ENCODE measurements around the gene LIN37. TPM values are rescaled to one million over a fixed set of nuclear protein-coding genes. Genes with fewer than 3 reads are reported as not detected.
"Not testable (repeated sequence)": the region's sequence is repeated elsewhere in the genome, so short reads cannot be mapped to it uniquely, and the experiment has no call there.

LIN37 gene
- total and polyA plus RNA-seq, 2 donors (not counting 3 experiments of a cell fraction or from before 2014, with no cell fraction given): 11.3 to 21.4 TPM

GRCh38 chr19:35723671-35724070 is 24.7 kb upstream of the LIN37 start:
- intact Hi-C loops (cut with micrococcal nuclease): no loop called here
- Histone ChIP-seq H3K4me1 (ENCODE audit: control insufficient read depth, extremely low read depth, insufficient read depth, low read length) (peaks cover 6% of the 10 kb centered on the region), H3K9me1 (replicated peaks; ENCODE audit: control insufficient read depth, extremely low read depth, insufficient read depth, low read length) (no peaks in the 10 kb centered on the region), H3K9me3 (replicated peaks; ENCODE audit: control insufficient read depth, insufficient read depth, low read length) (no peaks in the 10 kb centered on the region), H3K4me3 (replicated peaks in 1 of 3; ENCODE audit: insufficient read depth in 1 of 3, low read depth in 1 of 3, low read length in 3 of 3) (no peak overlapping the region), H3K79me2 (ENCODE audit: control insufficient read depth, insufficient read depth, low read length) (peaks cover 24% of the 10 kb centered on the region), H3K9ac (replicated peaks; ENCODE audit: extremely low read depth, insufficient read depth, low read length) (no peak overlapping the region), H3K4me2 (ENCODE audit: insufficient read depth, low read length) (no peak overlapping the region), H2AFZ (ENCODE audit: low read depth, low read length) (no peak overlapping the region), H3K36me3 (ENCODE audit: control insufficient read depth in 2 of 2, extremely low read depth in 1 of 2, insufficient read depth in 2 of 2, low read length in 2 of 2) (peaks cover 26 to 69% of the 10 kb centered on the region in 2 experiments), H3K27ac (ENCODE audit: insufficient read depth, low read depth, low read length) (no peak overlapping the region), H3K27me3 (ENCODE audit: control insufficient read depth in 2 of 2, insufficient read depth in 2 of 2, low read length in 2 of 2) (no peaks in the 10 kb centered on the region), H4K20me1 (replicated peaks; ENCODE audit: control insufficient read depth, extremely low read depth, insufficient read depth, low read length) (no peaks in the 10 kb centered on the region)
- BruUV-seq (replicated peaks): no TSS peak
- no peak for FAIRE-seq
- dilution Hi-C loops (cut with MboI; ENCODE audit: extremely low pct_ligation_motif_present, low sequenced_read_pairs): no loop called here
- TF ChIP-seq FOS (IDR thresholded peaks at IDR 0.05; ENCODE audit: borderline replicate concordance, insufficient read depth, low read length): no peak
- no peak for TF ChIP-seq MYC (IDR thresholded peaks at IDR 0.05; ENCODE audit: low read depth, low read length)
- TF ChIP-seq MAX (IDR thresholded peaks at IDR 0.05; ENCODE audit: insufficient read depth, insufficient read length): no peak
- no peak for TF ChIP-seq POLR2AphosphoS5 (IDR thresholded peaks at IDR 0.05; ENCODE audit: insufficient read depth, low read depth, low read length)
- TF ChIP-seq GATA2 (IDR thresholded peaks at IDR 0.05; ENCODE audit: insufficient read depth, insufficient read length, low read depth, low read length): no peak
- no peak for TF ChIP-seq EZH2 (IDR thresholded peaks at IDR 0.05; ENCODE audit: borderline replicate concordance, low read depth, low read length, severe bottlenecking)
- TF ChIP-seq, protein P1, sequence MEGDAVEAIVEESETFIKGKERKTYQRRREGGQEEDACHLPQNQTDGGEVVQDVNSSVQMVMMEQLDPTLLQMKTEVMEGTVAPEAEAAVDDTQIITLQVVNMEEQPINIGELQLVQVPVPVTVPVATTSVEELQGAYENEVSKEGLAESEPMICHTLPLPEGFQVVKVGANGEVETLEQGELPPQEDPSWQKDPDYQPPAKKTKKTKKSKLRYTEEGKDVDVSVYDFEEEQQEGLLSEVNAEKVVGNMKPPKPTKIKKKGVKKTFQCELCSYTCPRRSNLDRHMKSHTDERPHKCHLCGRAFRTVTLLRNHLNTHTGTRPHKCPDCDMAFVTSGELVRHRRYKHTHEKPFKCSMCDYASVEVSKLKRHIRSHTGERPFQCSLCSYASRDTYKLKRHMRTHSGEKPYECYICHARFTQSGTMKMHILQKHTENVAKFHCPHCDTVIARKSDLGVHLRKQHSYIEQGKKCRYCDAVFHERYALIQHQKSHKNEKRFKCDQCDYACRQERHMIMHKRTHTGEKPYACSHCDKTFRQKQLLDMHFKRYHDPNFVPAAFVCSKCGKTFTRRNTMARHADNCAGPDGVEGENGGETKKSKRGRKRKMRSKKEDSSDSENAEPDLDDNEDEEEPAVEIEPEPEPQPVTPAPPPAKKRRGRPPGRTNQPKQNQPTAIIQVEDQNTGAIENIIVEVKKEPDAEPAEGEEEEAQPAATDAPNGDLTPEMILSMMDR (IDR thresholded peaks at IDR 0.05; ENCODE audit: extremely low read depth in 1 of 2, insufficient read depth in 1 of 2, low read depth in 1 of 2, low read length in 2 of 2): no peak
- TF ChIP-seq POLR2A (IDR thresholded peaks at IDR 0.05; ENCODE audit: low read depth, low read length): no peak
- no peak for TF ChIP-seq JUN (IDR thresholded peaks at IDR 0.05; ENCODE audit: borderline replicate concordance, insufficient read depth, insufficient read length, low read depth)
- POLR2A ChIA-PET: no interaction called here
- CTCF ChIA-PET: no interaction called here
- no peak for DNase-seq (ENCODE audit: low read depth, low spot score)

GRCh38 chr19:35724132-35724531 is 24.2 kb upstream of the LIN37 start:
- BruUV-seq (replicated peaks); intact Hi-C loops (cut with micrococcal nuclease); H3K4me3 ChIP-seq (replicated peaks in 1 of 3; ENCODE audit: insufficient read depth in 1 of 3, low read depth in 1 of 3, low read length in 3 of 3); DNase-seq (ENCODE audit: low read depth, low spot score); H2AFZ ChIP-seq (ENCODE audit: low read depth, low read length); H3K9me1 ChIP-seq (replicated peaks; ENCODE audit: control insufficient read depth, extremely low read depth, insufficient read depth, low read length); CTCF ChIA-PET; H3K9me3 ChIP-seq (replicated peaks; ENCODE audit: control insufficient read depth, insufficient read depth, low read length); FAIRE-seq; H3K4me2 ChIP-seq (ENCODE audit: insufficient read depth, low read length); H3K9ac ChIP-seq (replicated peaks; ENCODE audit: extremely low read depth, insufficient read depth, low read length); H4K20me1 ChIP-seq (replicated peaks; ENCODE audit: control insufficient read depth, extremely low read depth, insufficient read depth, low read length); H3K27me3 ChIP-seq (ENCODE audit: control insufficient read depth in 2 of 2, insufficient read depth in 2 of 2, low read length in 2 of 2); H3K4me1 ChIP-seq (ENCODE audit: control insufficient read depth, extremely low read depth, insufficient read depth, low read length); dilution Hi-C loops (cut with MboI; ENCODE audit: extremely low pct_ligation_motif_present, low sequenced_read_pairs); H3K27ac ChIP-seq (ENCODE audit: insufficient read depth, low read depth, low read length); POLR2A ChIA-PET: not testable (repeated sequence)
- Histone ChIP-seq H3K79me2 (ENCODE audit: control insufficient read depth, insufficient read depth, low read length) (peaks cover 19% of the 10 kb centered on the region), H3K36me3 (ENCODE audit: control insufficient read depth in 2 of 2, extremely low read depth in 1 of 2, insufficient read depth in 2 of 2, low read length in 2 of 2) (peaks cover 26 to 73% of the 10 kb centered on the region in 2 experiments)

All from endothelial cell of umbilical vein (primary cell).